Type B pancreatic cell (in vitro differentiated cells): ENCODE results near the gene ZNF324. TPM values are rescaled to one million over a fixed set of nuclear protein-coding genes. Genes with fewer than 3 reads are reported as not detected.

ENCODE experiments used
- DNase-seq: peaks from one replicate; pipeline ENCODE4 v3.0.0; 2021; ENCODE audit warnings: mixed read lengths; ENCODE audit not compliant: unreplicated experiment; ENCODE audit errors: extremely low spot score
- H3K27ac Mint-ChIP-seq: 2 replicates; pipeline ENCODE4 v1.8.0; 2021; ENCODE audit warnings: mild to moderate bottlenecking, mixed read lengths
- H3K27me3 Mint-ChIP-seq: 2 replicates; pipeline ENCODE4 v1.8.0; 2021; ENCODE audit warnings: mixed read lengths
- H3K36me3 Mint-ChIP-seq: 2 replicates; pipeline ENCODE4 v1.8.0; 2021; ENCODE audit warnings: mixed read lengths
- H3K4me1 Mint-ChIP-seq: one replicate; pipeline ENCODE4 v1.8.0; 2021; ENCODE audit warnings: mixed read lengths; ENCODE audit not compliant: unreplicated experiment
- H3K4me3 Mint-ChIP-seq: 2 replicates; pipeline ENCODE4 v1.8.0; 2021; ENCODE audit warnings: mild to moderate bottlenecking, mixed read lengths
- H3K9me3 Mint-ChIP-seq: 2 replicates; pipeline ENCODE4 v1.8.0; 2021; ENCODE audit warnings: mixed read lengths
- CTCF ChIP-seq: fragments of 200-600 bp; sonication (generic); conservative IDR thresholded peaks from 2 replicates; pipeline ENCODE4 v1.5.0; 2021; ENCODE audit warnings: antibody characterized with exemption, mild to moderate bottlenecking
- total RNA-seq: library from RNA; stranded (reverse); gene quantifications from 2 replicates; pipeline ENCODE4 v1.2.1, GENCODE V29; 2021; ENCODE audit warnings: low replicate concordance

The ZNF324 gene
- total RNA-seq, 1 donor from 2014 or later = 15.0 TPM

GRCh38 chr19:58474997-58475713, 8.3 kb downstream of the ZNF324 start:
- H3K27ac Mint-ChIP-seq = peak overlapping the region; percentile 93
- H3K4me3 Mint-ChIP-seq = peak overlapping the region; percentile 96
- H3K36me3 Mint-ChIP-seq = no peaks in the 10 kb centered on the region
- DNase-seq = no peak
- H3K9me3 Mint-ChIP-seq = no peaks in the 10 kb centered on the region
- no peak for TF ChIP-seq CTCF
- H3K27me3 Mint-ChIP-seq = no peaks in the 10 kb centered on the region
- peaks cover 10% of the 10 kb centered on the region for H3K4me1 Mint-ChIP-seq

- Mint-ChIP-seq H3K27ac (peak within 1 kb of the TSS; percentile 93), H3K4me3 (peak within 1 kb of the TSS; percentile 96), H3K4me1 (peaks cover 10% of the 10 kb centered on the region), H3K27me3 (no peaks in the 10 kb centered on the region), H3K36me3 (no peaks in the 10 kb centered on the region), H3K9me3 (no peaks in the 10 kb centered on the region)
- no peak for TF ChIP-seq CTCF
- peak; percentile 95 for DNase-seq
Measured at GRCh38 chr19:58475714-58476497, 9.0 kb downstream of the ZNF324 start, which contains the start of gene ZNF446. Gene ZNF446, plus strand, starts transcription at chr19:58476352. Its CDS starts 867 bp downstream, at chr19:58477219.

GRCh38 chr19:58476498-58477015, 9.7 kb downstream of the ZNF324 start:
- H3K4me3 Mint-ChIP-seq = peak overlapping the region; percentile 96
- H3K27me3 Mint-ChIP-seq = no peaks in the 10 kb centered on the region

DNA sequence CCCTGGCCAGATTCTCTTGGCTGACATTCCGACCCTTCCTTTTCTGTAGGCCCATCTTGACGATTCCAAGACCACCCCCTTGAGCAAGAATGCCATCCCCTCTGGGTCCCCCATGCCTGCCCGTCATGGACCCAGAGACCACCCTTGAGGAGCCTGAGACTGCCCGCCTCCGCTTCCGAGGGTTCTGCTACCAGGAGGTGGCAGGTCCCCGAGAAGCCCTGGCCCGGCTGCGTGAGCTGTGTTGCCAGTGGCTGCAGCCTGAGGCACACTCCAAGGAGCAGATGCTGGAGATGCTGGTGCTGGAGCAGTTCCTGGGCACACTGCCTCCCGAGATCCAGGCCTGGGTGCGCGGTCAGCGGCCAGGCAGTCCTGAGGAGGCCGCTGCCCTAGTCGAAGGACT, 10.2 kb downstream of the ZNF324 start:
- no peak for TF ChIP-seq CTCF
- no peak for DNase-seq
- Mint-ChIP-seq H3K9me3 (no peaks in the 10 kb centered on the region), H3K27me3 (no peaks in the 10 kb centered on the region), H3K4me3 (peak overlapping the region; percentile 96), H3K27ac (peak overlapping the region; percentile 90), H3K4me1 (peaks cover 10% of the 10 kb centered on the region), H3K36me3 (no peaks in the 10 kb centered on the region)

More at GRCh38 chr19:58476498-58477015, 9.7 kb downstream of the ZNF324 start:
- Mint-ChIP-seq H3K4me1 (peaks cover 10% of the 10 kb centered on the region), H3K36me3 (no peaks in the 10 kb centered on the region), H3K27ac (peak overlapping the region; percentile 90), H3K9me3 (no peaks in the 10 kb centered on the region)
- no peak for DNase-seq
- TF ChIP-seq CTCF = no peak

GRCh38 chr19:58477871-58478270, 11.0 kb downstream of the ZNF324 start:
- no peak for DNase-seq
- Mint-ChIP-seq H3K4me3 (no peak overlapping the region), H3K27ac (no peak overlapping the region)

More at GRCh38 chr19:58477871-58478270, 11.0 kb downstream of the ZNF324 start:
- H3K36me3 Mint-ChIP-seq = no peaks in the 10 kb centered on the region
- H3K9me3 Mint-ChIP-seq = no peaks in the 10 kb centered on the region
- H3K4me1 Mint-ChIP-seq = peaks cover 10% of the 10 kb centered on the region
- no peak for TF ChIP-seq CTCF
- H3K27me3 Mint-ChIP-seq = no peaks in the 10 kb centered on the region
